HG03135 (cell line): ENCODE measurements around the gene LAMTOR4.
"Not testable (repeated sequence)": the region's sequence is repeated elsewhere in the genome, so short reads cannot be mapped to it uniquely, and the experiment has no call there.

Experiments
- ATAC-seq: cut with Tn5 transposase; IDR thresholded peaks from one replicate; pipeline ENCODE4 v1.9.1; 2021; ENCODE audit warnings: mild to moderate bottlenecking, moderate library complexity; ENCODE audit not compliant: unreplicated experiment

LAMTOR4 gene

DNA sequence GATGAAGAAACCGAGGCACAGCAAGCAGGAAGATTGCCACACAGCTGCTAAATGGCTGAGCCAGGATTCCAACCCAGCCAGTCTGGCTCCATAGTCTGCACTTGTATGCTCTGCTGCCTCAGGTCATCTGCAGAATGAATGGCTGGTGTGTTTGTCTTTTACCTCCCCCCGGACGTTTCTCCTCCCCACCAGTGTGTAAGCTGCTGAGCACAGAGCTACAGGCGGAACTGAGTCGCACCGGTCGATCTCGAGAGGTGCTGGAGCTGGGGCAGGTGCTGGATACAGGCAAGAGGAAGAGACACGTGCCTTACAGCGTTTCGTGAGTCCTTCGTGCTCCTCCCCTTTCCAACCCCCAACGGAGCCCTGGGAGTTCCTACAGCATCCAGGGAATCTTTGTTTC is 26.7 kb upstream of the LAMTOR4 start:
- no peak for ATAC-seq

- ATAC-seq: no peak
Observed at GRCh38 chr7:100122568-100122967, 26.1 kb upstream of the LAMTOR4 start.

- ATAC-seq: no peak
Observed at GRCh38 chr7:100124301-100125230, 24.2 kb upstream of the LAMTOR4 start.

GRCh38 chr7:100126239-100126930 is 22.3 kb upstream of the LAMTOR4 start:
- ATAC-seq: peak; percentile 19

DNA sequence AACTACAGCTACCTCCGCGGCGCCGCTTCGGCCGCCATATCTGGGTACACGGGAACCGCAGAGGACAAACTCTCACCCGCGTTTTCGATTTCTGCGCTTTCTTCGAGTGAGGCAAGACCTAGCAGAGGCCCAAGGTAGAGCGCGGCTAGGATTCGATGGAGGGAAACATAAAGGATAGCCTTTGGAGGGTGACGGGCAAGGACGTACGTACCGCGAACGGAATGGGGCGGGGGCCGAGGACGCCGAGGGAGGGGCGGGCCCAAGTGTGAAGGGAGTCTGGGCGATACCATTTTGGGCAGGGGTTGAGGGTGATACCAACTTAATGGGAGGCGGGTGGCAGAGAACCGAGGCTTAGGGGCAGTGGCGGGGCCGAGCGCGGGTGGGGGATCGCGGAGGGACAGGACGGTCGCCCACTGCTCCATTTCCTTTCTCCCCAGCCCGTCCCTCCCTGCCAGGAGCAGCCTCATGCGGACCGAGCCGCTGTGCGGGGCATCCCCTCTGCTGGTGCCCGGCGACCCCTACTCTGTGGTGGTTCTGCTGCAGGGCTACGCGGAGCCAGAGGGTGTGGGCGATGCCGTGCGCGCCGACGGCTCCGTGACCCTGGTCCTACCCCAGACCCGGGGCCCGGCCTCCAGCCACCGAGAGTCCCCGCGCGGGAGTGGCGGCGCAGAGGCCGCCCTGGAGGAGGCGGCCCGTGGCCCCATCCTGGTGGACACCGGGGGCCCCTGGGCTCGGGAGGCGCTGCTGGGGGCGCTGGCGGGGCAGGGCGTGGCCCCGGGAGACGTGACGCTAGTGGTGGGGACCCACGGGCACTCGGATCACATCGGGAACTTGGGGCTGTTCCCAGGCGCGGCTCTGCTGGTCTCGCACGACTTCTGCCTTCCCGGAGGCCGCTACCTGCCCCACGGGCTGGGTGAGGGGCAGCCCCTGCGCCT is 21.5 kb upstream of the LAMTOR4 start, which contains the start of gene MBLAC1:
Gene MBLAC1 (plus strand): TSS at position 37 of the 935 bp plus-strand sequence. CDS start 429 bp downstream, at position 466.
- ATAC-seq: peak; percentile 55

DNA sequence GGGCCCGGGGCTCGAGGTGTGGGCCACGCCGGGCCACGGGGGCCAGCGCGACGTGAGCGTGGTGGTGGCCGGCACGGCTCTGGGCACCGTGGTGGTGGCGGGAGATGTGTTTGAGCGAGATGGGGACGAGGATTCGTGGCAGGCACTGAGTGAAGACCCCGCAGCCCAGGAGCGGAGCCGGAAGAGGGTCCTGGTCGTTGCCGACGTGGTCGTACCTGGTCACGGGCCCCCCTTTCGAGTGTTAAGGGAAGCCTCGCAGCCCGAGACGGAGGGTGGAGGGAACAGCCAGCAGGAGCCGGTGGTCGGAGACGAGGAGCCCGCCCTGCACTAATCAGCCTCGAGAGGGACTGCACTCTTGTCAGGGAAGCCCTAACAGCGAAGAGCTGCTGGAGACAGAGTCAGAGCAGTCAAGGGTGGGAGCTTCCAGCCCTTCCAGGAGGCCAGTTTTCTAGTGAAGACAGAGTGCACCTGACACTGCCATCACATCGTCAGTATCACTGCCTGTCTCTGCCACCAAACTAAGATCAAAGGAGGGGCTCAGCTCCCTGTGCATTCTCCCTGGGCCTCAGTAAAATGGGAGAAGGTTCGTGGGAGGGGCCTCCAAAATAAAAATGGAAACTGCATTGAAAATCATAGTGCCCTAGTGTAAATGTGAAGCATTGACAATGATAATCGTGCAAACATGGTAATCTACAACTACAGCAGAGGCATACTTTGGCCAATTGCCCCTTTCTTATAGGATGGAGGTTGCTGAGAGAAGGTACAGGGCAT is 20.7 kb upstream of the LAMTOR4 start:
- peak; percentile 2 for ATAC-seq

DNA sequence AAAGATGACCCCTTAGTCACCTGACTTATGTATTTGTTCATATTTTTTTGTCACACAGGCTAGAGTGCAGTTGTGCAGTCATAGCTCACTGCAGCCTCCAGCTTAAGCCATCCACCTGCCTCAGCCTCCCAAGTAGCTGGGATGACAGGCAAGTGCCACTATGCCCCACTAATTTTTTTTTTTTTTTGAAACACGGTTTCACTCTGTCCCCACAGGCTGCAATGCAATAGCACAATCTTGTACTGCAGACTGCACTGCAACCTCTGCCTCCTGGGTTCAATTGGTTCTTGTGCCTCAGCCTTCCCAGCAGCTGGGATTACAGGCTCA is 20.1 kb upstream of the LAMTOR4 start:
- no peak for ATAC-seq

GRCh38 chr7:100130220-100130607 is 18.5 kb upstream of the LAMTOR4 start:
- not testable (repeated sequence) for ATAC-seq

DNA sequence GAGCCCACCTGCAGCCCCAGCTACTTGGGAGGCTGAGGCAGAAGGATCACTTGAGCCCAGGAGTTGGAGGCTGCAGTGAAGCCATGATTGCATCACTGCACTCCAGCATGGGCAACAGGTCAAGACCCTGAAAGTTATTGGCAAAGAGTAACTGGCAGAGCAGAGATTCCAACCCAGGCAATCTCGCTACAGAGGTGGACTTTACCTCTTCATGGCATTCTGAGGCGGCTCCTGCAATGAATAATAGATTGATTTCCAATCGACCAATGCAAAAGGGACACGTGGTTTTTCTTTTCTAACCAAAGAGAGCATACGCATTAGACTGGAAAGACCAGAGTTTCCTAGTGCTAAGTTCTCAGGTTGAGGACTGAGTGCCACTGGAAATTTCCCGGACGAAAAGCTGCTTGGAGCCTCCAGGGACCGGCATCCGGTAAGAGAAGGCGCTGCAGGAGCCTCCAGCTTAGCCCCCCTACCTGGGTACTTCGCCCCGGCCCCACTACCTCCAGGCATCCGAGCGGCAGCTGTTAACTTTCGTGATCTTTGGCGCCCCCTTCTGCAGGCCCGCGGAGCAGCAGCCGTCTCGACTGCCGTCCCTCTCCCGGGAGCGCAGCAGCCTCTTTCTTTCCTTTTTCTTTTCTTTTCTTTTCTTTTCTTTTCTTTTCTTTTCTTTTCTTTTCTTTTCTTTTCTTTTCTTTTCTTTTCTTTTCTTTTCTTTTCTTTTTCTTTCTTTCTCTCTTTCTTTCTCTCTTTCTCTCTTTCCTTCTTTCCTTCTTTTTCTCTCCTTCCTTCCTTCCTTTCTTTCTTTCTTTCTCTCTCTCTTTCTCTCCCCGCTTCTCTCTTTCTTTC is 17.9 kb upstream of the LAMTOR4 start:
- ATAC-seq: no peak

DNA sequence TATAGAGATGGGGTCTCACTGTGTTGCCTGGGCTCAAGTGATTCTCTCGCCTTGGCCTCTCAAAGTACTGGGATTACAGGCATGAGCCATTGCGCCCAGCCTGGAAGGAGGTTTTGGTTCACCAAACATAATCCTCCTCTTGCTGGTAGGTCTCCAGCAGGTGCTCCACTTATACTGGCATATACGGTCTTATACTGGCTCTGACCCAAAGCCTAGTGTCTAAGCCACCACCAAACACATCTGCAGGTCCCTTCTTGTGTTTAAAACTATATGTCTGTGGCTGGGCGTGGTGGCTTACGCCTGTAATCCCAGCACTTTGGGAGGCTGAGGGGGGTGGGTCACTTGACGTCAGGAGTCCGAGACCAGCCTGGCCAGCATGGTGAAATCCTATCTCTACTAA is 16.6 kb upstream of the LAMTOR4 start:
- ATAC-seq: no peak

DNA sequence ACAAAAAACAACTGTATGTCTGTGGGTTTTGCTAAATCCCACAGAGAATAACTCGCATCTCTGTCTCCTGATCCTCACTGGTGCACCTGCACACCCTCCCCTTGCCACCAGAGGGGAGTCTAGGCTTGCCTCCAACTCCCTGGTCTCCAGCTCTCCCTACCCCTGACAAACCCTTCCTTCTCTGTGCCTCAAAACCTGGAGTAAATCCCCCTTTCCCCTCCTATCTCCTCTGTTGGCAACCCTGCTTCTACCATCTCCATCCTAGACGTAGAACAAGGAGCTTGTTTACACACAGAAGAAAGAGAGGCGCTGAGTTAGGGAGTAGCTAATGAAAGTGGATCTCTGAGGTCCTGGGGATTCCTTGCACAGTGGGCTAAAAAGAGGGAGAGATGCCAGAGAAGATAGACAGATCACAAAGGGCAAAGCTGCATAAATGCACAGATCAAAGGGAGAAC is 16.0 kb upstream of the LAMTOR4 start:
- ATAC-seq: peak; percentile 56

DNA sequence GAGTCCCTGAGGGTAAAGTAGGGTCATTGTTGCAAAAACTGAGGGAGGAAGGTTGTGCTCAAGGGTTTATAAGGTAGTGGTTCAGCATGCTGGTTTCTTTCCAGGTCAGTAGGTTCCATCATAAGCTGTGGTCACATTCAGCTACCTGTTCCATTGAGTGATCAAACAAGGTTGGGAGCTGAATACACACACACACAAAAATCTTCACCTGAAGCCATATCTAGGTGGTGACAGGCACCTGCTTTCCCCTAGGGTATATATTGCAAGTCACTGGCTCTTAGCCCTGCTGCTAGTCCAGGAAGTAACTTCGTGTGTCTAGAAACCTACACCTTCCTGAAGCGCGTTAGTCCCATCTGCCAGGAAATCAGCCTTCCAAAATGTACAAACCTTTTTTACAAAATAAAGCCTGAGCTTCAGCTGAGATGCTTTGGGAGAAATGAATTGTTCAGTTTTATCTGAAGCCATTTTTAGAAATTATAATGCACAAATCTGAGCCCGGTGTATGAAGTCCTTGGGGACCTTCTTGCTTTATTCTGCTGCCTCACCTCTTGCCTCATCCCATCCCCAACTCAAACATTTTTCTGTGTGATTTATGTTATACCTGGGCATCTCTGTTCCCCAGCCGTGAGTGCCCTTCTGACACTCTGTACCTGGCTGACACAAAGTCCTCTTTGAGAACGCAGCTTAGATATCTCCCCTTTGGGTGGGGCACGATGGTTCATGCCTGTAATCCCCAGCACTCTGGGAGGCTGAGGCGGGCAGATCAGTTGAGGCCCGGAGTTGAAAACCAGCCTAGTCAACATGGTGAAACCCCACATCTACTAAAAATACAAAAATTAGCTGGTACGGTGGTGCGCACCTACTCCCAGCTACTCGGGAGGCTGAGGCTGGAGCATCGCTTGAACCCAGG is 10.6 kb upstream of the LAMTOR4 start:
- ATAC-seq: no peak

DNA sequence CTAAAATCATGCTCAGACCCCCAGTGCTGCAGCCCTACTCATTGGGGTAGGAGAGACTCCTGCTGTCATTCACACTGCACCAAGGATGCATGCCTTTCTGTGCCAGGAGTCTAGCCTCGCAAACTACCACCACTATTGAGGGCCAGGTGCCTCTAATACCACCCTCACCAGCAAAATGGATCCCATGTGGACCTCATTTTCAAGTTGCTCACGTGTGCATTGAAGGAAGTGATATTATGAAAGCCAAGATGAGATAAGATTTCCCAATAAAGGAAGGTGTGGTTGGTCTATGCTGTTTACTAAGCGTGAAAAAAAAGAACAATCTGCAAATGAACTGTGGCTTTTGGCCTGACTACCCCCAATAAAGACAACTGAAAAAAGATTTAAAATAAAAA is 7.2 kb upstream of the LAMTOR4 start:
- no peak for ATAC-seq

GRCh38 chr7:100142461-100142860 is 6.3 kb upstream of the LAMTOR4 start:
- no peak for ATAC-seq

DNA sequence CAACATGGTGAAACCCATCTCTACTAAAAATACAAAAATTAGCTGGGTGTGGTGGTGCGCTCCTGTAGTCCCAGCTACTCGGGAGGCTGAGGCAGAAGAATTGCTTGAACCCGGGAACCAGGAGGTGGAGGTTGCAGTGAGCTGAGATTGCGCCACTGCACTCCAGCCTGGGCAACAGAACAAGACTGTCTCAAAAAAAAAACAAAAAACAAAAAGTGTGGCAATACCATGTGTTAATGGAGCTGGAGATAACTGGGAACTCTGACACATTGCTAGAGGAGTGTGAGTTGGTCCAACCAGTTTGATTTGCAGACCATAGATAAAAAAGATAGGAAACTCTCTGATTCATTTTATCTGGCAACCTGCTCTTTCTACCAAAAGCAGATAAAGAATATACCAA is 2.4 kb upstream of the LAMTOR4 start:
- not testable (repeated sequence) for ATAC-seq

GRCh38 chr7:100147278-100147677 is 1.4 kb upstream of the LAMTOR4 start:
- ATAC-seq: no peak

GRCh38 chr7:100148225-100148558 is 526 bp upstream of the LAMTOR4 start:
- ATAC-seq: no peak

GRCh38 chr7:100152404-100152803 is 3.7 kb downstream of the LAMTOR4 start:
- ATAC-seq: no peak
